ENCODE data around the gene RBM20. TPM values are rescaled to one million over a fixed set of nuclear protein-coding genes. Genes with fewer than 3 reads are reported as not detected.

The RBM20 gene
- total RNA-seq, 1 experiment from 2014 or later, result not detected

DNA sequence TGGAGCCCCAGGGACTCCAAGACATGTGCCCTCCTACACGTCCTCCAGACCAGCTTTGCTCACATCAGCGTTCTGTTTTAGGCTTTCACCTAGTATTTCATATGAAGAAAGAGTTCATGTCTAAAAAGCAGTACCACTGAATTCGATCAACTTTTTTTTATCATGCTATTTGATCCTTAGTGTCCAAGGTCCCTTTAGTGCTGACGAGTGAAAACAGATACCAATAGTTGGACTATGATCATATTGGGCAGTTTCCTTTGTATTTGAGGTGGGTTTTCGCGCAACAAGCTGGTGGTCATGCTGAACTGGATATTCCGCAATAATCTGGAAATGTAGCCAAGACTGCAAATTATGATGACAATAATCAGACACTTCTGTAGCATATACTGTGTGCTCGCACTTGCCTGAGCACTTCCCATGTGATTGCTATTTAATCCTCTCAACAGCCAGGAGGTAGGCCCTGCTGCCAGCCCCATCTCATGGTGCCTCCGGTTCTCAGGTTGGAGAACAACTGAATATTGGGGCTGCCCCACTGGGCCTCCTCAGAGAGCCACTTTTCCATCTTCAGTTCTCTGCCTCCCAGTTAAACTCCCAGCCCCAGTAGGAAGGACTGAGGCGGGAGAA is 65.9 kb downstream of the RBM20 start:
- no TSS peak for BruUV-seq (replicated peaks)
- no peak for DNase-seq
- intact Hi-C loops (cut with micrococcal nuclease; ENCODE audit: unreplicated experiment), result no loop called here
- no peaks in the 10 kb centered on the region for H3K36me3 Mint-ChIP-seq (ENCODE audit: insufficient read depth, unreplicated experiment)
- no peak overlapping the region for H3K27ac Mint-ChIP-seq (ENCODE audit: unreplicated experiment)
- H3K27me3 Mint-ChIP-seq (ENCODE audit: unreplicated experiment), result peaks cover 43% of the 10 kb centered on the region
- CTCF ChIA-PET, result no interaction called here
- H3K4me3 Mint-ChIP-seq (ENCODE audit: low read depth, unreplicated experiment), result no peak overlapping the region
- H3K4me1 Mint-ChIP-seq (ENCODE audit: low read depth, unreplicated experiment), result no peaks in the 10 kb centered on the region
- TF ChIP-seq, protein P1, sequence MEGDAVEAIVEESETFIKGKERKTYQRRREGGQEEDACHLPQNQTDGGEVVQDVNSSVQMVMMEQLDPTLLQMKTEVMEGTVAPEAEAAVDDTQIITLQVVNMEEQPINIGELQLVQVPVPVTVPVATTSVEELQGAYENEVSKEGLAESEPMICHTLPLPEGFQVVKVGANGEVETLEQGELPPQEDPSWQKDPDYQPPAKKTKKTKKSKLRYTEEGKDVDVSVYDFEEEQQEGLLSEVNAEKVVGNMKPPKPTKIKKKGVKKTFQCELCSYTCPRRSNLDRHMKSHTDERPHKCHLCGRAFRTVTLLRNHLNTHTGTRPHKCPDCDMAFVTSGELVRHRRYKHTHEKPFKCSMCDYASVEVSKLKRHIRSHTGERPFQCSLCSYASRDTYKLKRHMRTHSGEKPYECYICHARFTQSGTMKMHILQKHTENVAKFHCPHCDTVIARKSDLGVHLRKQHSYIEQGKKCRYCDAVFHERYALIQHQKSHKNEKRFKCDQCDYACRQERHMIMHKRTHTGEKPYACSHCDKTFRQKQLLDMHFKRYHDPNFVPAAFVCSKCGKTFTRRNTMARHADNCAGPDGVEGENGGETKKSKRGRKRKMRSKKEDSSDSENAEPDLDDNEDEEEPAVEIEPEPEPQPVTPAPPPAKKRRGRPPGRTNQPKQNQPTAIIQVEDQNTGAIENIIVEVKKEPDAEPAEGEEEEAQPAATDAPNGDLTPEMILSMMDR (IDR thresholded peaks at IDR 0.05; ENCODE audit: unreplicated experiment), result no peak
- H3K9me3 Mint-ChIP-seq (ENCODE audit: low read depth, unreplicated experiment), result no peaks in the 10 kb centered on the region

DNA sequence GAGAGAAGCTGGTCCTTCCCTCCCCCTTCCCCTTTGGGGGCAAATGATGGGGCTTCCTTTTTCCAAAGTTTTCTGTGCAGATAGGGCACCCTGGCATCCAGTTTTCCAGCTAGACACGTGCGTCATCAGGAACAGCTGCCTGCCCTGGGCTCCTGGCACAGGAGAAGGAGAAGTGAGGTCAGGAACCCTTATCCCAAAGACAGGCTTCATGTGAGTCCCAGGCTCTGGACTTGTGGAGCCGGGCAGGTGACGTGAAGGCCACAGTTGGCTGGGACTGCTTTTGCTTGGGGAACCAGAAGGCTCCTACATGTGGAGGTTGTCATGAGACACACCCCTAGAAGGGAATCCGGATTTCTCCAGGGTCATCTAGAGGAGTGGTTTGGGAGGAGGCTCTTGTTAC is 66.5 kb downstream of the RBM20 start:
- BruUV-seq (replicated peaks), result no TSS peak
- no peak for DNase-seq
- no peaks in the 10 kb centered on the region for H3K4me1 Mint-ChIP-seq (ENCODE audit: low read depth, unreplicated experiment)
- TF ChIP-seq, protein P1 (IDR thresholded peaks at IDR 0.05; ENCODE audit: unreplicated experiment), result no peak
- peaks cover 43% of the 10 kb centered on the region for H3K27me3 Mint-ChIP-seq (ENCODE audit: unreplicated experiment)
- H3K36me3 Mint-ChIP-seq (ENCODE audit: insufficient read depth, unreplicated experiment), result no peaks in the 10 kb centered on the region
- no peak overlapping the region for H3K4me3 Mint-ChIP-seq (ENCODE audit: low read depth, unreplicated experiment)
- no peak overlapping the region for H3K27ac Mint-ChIP-seq (ENCODE audit: unreplicated experiment)
- CTCF ChIA-PET, result no interaction called here
- H3K9me3 Mint-ChIP-seq (ENCODE audit: low read depth, unreplicated experiment), result no peaks in the 10 kb centered on the region
- intact Hi-C loops (cut with micrococcal nuclease; ENCODE audit: unreplicated experiment), result no loop called here

DNA sequence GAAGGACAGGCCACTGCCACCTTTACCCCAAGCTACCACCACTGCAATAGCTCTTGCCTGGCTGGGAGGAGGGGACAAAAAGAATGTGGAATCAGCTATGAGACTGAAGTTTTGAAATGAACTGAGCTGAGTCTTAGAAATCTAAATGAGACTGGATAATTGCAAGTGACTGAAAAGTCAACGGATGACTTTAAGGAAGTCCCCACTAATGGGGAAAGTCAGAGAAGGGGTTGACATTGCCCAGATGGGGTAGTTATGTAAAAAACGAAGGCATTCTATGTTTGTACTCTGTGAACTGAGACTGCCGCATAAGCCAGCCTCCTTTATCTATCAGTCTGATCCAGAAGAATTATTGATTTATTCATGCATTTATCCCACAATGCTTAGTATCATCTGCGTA is 67.2 kb downstream of the RBM20 start:
- no TSS peak for BruUV-seq (replicated peaks)
- H3K9me3 Mint-ChIP-seq (ENCODE audit: low read depth, unreplicated experiment), result no peaks in the 10 kb centered on the region
- H3K27me3 Mint-ChIP-seq (ENCODE audit: unreplicated experiment), result peaks cover 50% of the 10 kb centered on the region
- intact Hi-C loops (cut with micrococcal nuclease; ENCODE audit: unreplicated experiment), result no loop called here
- no peak overlapping the region for H3K27ac Mint-ChIP-seq (ENCODE audit: unreplicated experiment)
- no peak overlapping the region for H3K4me3 Mint-ChIP-seq (ENCODE audit: low read depth, unreplicated experiment)
- TF ChIP-seq, protein P1 (IDR thresholded peaks at IDR 0.05; ENCODE audit: unreplicated experiment), result no peak
- CTCF ChIA-PET, result no interaction called here
- no peak for DNase-seq
- no peaks in the 10 kb centered on the region for H3K36me3 Mint-ChIP-seq (ENCODE audit: insufficient read depth, unreplicated experiment)
- no peaks in the 10 kb centered on the region for H3K4me1 Mint-ChIP-seq (ENCODE audit: low read depth, unreplicated experiment)

DNA sequence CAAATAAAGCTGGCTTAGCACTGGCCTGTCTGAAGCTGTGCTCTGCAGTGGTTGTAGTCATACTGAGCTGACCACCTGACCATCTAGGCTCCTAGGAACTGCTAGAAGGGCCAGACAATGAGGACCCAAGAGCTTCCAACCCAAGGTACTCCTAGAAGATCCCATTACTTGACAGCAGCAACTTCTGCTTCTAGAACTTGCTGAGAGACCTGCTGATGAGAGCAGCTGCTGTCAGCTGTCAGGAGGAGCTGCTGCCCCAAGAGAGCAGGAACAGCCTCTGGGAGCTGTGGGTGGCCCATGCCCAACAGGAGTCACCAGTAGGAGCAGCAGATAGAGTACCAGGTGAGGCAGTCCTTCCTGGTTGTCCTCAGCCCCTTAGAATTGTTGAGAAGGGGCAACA is 70.2 kb downstream of the RBM20 start:
- no peak for DNase-seq
- BruUV-seq (replicated peaks), result no TSS peak
- Mint-ChIP-seq H3K4me1 (ENCODE audit: low read depth, unreplicated experiment) (no peaks in the 10 kb centered on the region), H3K4me3 (ENCODE audit: low read depth, unreplicated experiment) (no peak overlapping the region), H3K9me3 (ENCODE audit: low read depth, unreplicated experiment) (no peaks in the 10 kb centered on the region), H3K27me3 (ENCODE audit: unreplicated experiment) (peaks cover 69% of the 10 kb centered on the region), H3K36me3 (ENCODE audit: insufficient read depth, unreplicated experiment) (no peaks in the 10 kb centered on the region), H3K27ac (ENCODE audit: unreplicated experiment) (no peak overlapping the region)
- intact Hi-C loops (cut with micrococcal nuclease; ENCODE audit: unreplicated experiment), result no loop called here
- TF ChIP-seq, protein P1 (IDR thresholded peaks at IDR 0.05; ENCODE audit: unreplicated experiment), result no peak
- CTCF ChIA-PET, result interaction anchor here (0.5 kb wide), 1 partner anchor 9 kb away, joined by 3 read pairs; no protein-coding TSS in a partner anchor

Measured in Calu3 (cell line).